ENCODE measurements around the gene RNF31.
A peak's percentile ranks its signal among the peaks of the same experiment; 100 is the strongest.

Gene RNF31

GRCh38 chr14:24160850-24161804, 13.8 kb downstream of the RNF31 start, which contains the start of gene IRF9:
IRF9 (plus strand) TSS chr14:24161265; CDS start chr14:24162145, 880 bp downstream.
- FAIRE-seq: peak; percentile 55

GRCh38 chr14:24162093-24162492, 14.8 kb downstream of the RNF31 start:
- FAIRE-seq: no peak

DNA sequence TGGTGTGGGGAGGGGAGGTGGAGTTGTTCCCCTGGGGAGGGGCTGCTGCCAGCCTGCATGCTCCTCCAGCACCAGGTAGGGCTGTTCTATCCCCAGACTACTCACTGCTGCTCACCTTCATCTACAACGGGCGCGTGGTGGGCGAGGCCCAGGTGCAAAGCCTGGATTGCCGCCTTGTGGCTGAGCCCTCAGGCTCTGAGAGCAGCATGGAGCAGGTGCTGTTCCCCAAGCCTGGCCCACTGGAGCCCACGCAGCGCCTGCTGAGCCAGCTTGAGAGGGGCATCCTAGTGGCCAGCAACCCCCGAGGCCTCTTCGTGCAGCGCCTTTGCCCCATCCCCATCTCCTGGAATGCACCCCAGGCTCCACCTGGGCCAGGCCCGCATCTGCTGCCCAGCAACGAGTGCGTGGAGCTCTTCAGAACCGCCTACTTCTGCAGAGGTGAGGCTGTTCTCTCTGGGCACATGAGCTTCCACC, 17.3 kb downstream of the RNF31 start:
- FAIRE-seq: no peak

GRCh38 chr14:24165785-24166184, 18.5 kb downstream of the RNF31 start:
- FAIRE-seq: no peak

- no peak for FAIRE-seq
These were observed 20.3 kb downstream of the RNF31 start for GRCh38 chr14:24167469-24168114.

DNA sequence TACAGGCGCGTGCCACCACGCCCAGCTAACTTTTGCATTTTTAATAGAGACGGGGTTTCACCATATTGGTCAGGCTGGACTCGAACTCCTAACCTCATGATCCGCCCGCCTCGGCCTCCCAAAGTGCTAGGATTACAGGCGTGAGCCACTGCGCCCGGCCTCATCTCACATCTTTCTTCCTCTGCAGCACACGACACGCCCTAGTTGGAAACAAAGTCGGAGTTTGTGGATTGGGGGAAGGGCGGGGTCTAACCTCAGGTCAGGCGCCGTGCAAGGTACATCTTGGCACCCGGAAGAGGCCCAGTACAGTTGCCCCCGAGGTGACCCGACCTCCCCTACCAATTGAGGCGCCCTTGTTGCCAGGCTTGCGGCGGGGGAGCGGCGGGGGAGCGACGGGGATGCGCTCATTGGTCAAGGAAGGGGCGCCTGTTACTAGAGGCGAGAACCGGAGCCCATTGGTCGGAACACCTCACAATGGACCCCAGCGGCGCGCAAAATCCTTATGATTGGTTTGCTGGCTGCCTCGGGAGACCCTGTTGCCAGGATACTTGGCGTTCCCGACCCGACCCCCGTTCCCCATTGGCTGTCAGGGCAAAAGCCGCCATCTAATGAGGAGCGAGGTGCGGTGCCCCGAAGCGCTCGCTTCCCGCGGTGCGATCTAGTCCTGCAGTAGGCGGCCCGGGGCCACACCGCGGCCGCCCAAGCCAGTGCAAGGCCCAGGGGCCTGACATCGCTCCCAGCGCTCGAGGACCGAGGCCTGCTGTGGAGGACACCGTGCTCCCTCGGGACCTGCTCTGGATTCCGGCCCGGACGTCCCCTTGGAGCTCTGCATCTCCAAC, 24.3 kb downstream of the RNF31 start, which contains the start of gene REC8:
Gene REC8 (plus strand): TSS at position 659 of the 839 bp plus-strand sequence. CDS start 473 bp downstream, outside the sequence.
- FAIRE-seq: no peak

- no peak for FAIRE-seq
These were observed 25.1 kb downstream of the RNF31 start for GRCh38 chr14:24172261-24172860.

- no peak for FAIRE-seq
These were observed 25.6 kb downstream of the RNF31 start for GRCh38 chr14:24172871-24173281.

DNA sequence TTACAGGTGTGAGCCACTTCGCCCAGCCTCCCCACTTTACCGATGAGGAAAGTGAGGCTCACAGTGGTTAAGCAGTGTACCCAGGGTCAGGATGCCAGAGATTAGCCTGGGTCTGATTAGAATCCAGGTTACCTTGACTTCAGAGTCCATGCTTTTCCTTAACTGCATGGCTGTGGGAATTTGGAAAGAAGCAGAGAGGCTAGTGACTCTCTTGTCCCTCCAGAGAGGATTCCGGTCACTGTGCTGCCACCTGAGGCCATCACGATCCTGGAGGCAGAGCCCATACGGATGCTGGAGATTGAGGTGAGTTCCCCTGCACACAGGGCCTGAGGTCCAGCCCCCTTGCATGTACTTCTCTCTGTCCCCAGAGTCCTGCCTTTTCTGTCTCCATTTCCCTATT, 29.3 kb downstream of the RNF31 start:
- FAIRE-seq: no peak

- FAIRE-seq: no peak
These were observed 29.9 kb downstream of the RNF31 start for GRCh38 chr14:24177041-24177825.

GRCh38 chr14:24177891-24178290, 30.6 kb downstream of the RNF31 start:
- no peak for FAIRE-seq

- FAIRE-seq: no peak
These were observed 31.3 kb downstream of the RNF31 start for GRCh38 chr14:24178399-24179178.

GRCh38 chr14:24179294-24179960, 32.1 kb downstream of the RNF31 start:
- FAIRE-seq: no peak

DNA sequence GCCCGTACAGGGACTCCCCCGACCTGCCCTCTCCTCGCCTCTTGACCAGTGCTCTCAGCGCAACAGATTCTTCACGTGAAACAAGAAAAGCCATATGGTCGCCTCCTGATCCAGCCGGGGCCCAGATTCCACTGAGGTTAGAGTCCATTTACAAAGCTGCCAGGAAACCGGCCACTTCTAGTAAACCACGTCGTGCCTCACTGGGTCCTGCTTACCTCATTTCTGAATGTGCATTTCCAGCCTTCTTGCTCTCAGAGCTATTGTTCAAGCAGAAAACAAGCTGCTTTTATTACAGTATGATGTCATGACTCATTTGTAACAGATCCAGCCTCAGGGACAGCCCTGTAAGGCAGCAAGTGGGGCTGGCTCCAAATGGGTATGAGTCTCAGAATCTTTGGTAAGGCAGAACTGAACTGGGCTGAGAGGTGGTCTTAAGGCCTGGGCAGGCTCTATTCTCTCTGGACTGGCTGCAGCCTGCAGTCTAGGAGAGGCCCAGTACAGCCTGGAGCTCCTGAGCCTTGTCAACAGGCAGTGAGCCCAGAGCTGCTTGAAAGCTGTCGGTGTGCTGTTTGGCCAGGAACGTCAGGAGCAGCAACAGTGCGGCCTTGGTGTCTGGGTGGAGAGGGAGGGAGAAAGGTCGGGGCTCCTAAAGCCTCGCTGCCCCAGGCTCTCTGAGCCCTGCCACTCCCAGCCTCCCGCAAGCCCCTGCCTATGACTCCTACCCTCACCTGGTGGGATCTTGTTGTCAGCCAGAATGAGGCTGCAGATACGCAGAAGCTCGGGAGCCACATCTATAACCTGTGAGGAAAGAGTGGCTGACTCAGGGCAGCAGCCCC, 32.9 kb downstream of the RNF31 start:
- no peak for FAIRE-seq

- no peak for FAIRE-seq
These were observed 34.2 kb downstream of the RNF31 start for GRCh38 chr14:24181371-24182077.

DNA sequence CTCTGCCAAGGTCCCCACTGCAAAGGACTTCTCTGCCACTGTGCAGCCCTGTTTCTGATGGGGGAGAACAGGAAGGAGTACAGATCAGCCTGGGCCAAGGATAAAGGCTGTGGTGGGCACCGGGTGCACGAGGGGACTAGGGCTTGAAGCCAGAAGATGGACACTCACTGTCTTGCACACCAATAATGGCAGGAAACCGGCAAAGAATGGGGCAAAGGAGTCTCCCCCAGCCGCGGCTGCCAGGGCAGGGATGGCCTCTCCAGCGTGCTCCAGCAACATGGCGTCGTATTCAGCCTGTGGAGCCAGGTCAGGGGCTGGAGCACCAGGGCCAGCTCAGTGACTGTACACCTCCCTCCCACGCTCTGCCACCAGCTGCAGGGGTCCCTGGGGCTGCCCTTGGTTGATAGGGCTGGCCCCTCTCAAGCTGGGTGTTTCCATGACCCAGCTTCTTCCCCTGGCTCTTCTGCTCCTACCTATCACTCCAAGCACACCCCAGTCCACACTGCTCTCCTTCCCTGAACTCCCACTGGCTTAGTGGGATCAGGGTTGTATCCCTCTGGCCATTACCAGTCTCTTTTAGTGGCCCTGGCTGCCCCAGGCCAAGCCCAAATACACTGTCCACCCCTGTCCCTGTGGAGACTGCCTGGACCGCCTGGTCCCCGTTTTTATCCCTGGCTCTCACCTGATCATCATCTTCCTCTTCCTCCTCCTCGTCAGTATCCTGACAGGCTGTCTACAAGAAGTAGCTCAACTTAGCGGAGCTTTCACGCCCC, 35.0 kb downstream of the RNF31 start:
- no peak for FAIRE-seq

- no peak for FAIRE-seq
These were observed 35.8 kb downstream of the RNF31 start for GRCh38 chr14:24183014-24183481.

Measured in A204.1 (cell line).